Dedifferentiated amniotic fluid mesenchymal stem cell (primary cell): Measurements from ENCODE around the gene GATA6.

Source experiments
- DNase-seq: peaks from one replicate; pipeline ENCODE4 v3.0.0-alpha.2; 2016; ENCODE audit errors: extremely low spot score

Gene GATA6

DNA sequence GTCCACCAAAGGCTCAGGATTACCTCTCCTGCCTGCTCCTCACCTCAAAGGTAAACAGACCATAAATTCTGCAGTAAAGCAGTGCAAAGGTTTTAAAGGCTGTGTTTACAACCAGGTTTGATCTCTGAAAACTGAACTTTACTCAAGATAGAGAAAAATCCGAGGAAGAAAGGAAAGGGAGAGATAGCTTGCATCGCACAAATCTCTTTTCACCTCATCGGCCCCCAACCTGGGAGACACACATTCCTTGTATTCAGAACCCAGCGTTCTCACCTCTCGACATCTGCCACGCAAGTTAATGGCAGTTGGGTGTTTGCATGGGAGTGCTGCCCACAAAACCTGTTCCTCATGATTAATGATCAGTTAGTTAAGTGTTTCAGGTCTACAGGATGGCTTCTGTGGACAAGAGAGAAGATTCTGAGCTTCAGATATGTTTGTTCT lies 72.6 kb downstream of the GATA6 start:
- DNase-seq: no peak

DNA sequence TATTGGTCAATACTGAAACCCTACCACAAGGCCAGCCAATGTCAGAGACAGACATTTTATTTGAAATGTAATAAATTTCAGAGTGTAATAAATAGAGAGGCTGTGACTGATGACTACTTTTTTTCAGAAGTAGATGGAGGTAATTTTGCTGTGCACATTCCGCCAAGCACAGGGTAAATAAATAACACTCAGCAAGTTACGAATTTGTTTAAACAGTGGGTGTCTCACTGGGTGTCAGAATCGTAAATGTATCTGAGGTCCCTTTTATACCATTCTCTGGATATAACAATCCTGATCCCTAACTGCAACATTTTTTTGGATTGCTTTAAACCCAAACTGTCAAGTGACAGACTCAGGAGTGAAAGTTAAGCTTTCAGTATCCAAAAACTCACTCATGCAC lies 74.1 kb downstream of the GATA6 start:
- no peak for DNase-seq

DNA sequence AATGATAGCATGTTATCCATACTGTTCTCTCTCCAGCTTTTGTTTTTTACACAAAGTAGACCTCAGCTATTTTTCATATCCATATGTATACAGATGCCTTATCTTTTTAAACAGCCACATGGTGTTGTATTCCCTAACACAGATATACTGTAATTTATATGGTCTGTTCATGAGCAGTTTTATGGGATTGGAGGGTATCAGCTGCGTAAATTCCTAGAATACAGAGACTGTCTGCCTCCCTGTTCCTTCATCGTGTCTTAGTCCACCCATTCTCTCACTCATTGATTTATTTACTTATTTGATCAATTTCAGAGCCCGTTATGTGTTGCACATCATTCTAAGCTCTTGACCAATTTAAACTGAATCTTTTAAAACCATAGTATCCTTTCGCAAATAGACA lies 80.6 kb downstream of the GATA6 start:
- no peak for DNase-seq

DNA sequence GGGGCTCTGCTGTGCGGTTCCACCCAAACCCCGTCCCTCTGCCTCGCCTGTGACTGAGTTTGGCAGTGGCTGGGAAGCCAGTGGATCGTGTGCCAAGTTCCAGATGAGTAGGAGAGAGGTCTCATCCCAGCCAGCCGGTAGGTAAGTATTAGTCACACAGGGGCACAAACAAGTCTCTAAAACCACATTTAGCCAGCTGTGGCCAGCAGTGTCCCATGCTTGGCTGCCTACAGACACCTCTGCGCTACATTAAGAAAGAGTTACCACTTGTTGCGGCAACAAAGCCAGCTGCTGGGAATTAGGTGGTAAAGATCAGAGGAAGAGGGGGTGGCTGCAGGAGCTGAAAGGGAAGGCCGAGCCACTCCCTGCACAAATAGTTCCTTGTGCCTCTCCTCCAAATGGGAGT lies 81.2 kb downstream of the GATA6 start:
- DNase-seq: no peak
